ENCODE results near the gene ADAT3. TPM values are rescaled to one million over a fixed set of nuclear protein-coding genes. Genes with fewer than 3 reads are reported as not detected.
A peak's percentile ranks its signal among the peaks of the same experiment; 100 is the strongest.

ADAT3 gene
- 4.9 TPM for polyA plus RNA-seq (2013, experiment 1 of 2)
- 4.9 TPM for polyA plus RNA-seq (2013, experiment 2 of 2)

- WGBS: 1% methylated on average over 46 of the region's 92 CpGs
These were observed at the start of gene ADAT3, which contains the start of gene SCAMP4 for GRCh38 chr19:1905110-1905862. Gene ADAT3 (plus strand): TSS chr19:1905399. CDS start chr19:1912048, 6,649 bp downstream. Gene SCAMP4 (plus strand): TSS chr19:1905399. CDS start chr19:1915020, 9,621 bp downstream.

GRCh38 chr19:1855828-1856255, 49.4 kb upstream of the ADAT3 start:
- H4K8ac ChIP-seq (ENCODE audit: low read length): peak overlapping the region; percentile 99
- peaks cover 76% of the 10 kb centered on the region for H3K4me1 ChIP-seq (ENCODE audit: control insufficient read depth, insufficient read depth, low read depth, low read length)
- H3K79me1 ChIP-seq (replicated peaks; ENCODE audit: low read length, poor library complexity, severe bottlenecking): peaks cover 19% of the 10 kb centered on the region
- H3K4ac ChIP-seq (ENCODE audit: low read depth in 1 of 2, low read length in 2 of 2): peak overlapping the region; percentile 83 to 98
- peaks cover 2 to 33% of the 10 kb centered on the region in 2 experiments for H3K36me3 ChIP-seq (ENCODE audit: control insufficient read depth in 1 of 2, insufficient read depth in 2 of 2, low read depth in 1 of 2, low read length in 2 of 2)
- peak overlapping the region; percentile 96 to 98 for H3K18ac ChIP-seq (ENCODE audit: low read depth in 1 of 2, low read length in 2 of 2)
- 57% methylated on average over 13 of the region's 13 CpGs for WGBS
- no peaks in the 10 kb centered on the region for H3K27me3 ChIP-seq (ENCODE audit: control insufficient read depth in 1 of 2, insufficient read depth in 1 of 2, low read length in 2 of 2)
- H2BK15ac ChIP-seq (ENCODE audit: low read depth, poor library complexity, severe bottlenecking): peak overlapping the region; percentile 90
- peak overlapping the region; percentile 88 to 92 for H2BK12ac ChIP-seq (ENCODE audit: low read length in 2 of 2)
- peak overlapping the region; percentile 78 for H3K9ac ChIP-seq (ENCODE audit: low read length)
- DNase-seq: no peak
- peak overlapping the region; percentile 99 for H4K91ac ChIP-seq (ENCODE audit: low read length)
- peak overlapping the region in 1 of 2 experiments; percentile 5 for H3K14ac ChIP-seq (ENCODE audit: low read length in 2 of 2)
- H3K27ac ChIP-seq (ENCODE audit: low read length, poor library complexity, severe bottlenecking): peak overlapping the region; percentile 72
- H2BK5ac ChIP-seq (ENCODE audit: low read depth, low read length, poor library complexity, severe bottlenecking): no peak overlapping the region
- no peak overlapping the region for H2AFZ ChIP-seq (ENCODE audit: low read depth, low read length)
- H3K4me3 ChIP-seq (ENCODE audit: insufficient read depth in 1 of 2, low read depth in 1 of 2, low read length in 2 of 2): peak overlapping the region in 1 of 2 experiments; percentile 69
- H3K4me2 ChIP-seq (ENCODE audit: low read length, poor library complexity, severe bottlenecking): peak overlapping the region; percentile 39
- H2BK120ac ChIP-seq (ENCODE audit: low read depth, low read length): peak overlapping the region; percentile 98
- peak overlapping the region in 1 of 2 experiments; percentile 25 for H3K23ac ChIP-seq (ENCODE audit: low read length in 2 of 2)
- H2AK5ac ChIP-seq (ENCODE audit: low read length, severe bottlenecking): peak overlapping the region; percentile 33
- H3K9me3 ChIP-seq (ENCODE audit: control insufficient read depth, low read length): no peaks in the 10 kb centered on the region

More at GRCh38 chr19:1905110-1905862, at the start of gene ADAT3, which contains the start of gene SCAMP4:
- H3K4me1 ChIP-seq (ENCODE audit: control insufficient read depth, insufficient read depth, low read depth, low read length): peaks cover 34% of the 10 kb centered on the region
- no peaks in the 10 kb centered on the region for H3K27me3 ChIP-seq (ENCODE audit: control insufficient read depth in 1 of 2, insufficient read depth in 1 of 2, low read length in 2 of 2)
- H2BK120ac ChIP-seq (ENCODE audit: low read depth, low read length): peak within 1 kb of the TSS; percentile 99
- DNase-seq: peak; percentile 99
- peak within 1 kb of the TSS; percentile 90 for H3K9ac ChIP-seq (ENCODE audit: low read length)
- H3K18ac ChIP-seq (ENCODE audit: low read depth in 1 of 2, low read length in 2 of 2): peak within 1 kb of the TSS; percentile 89 to 97
- H3K79me1 ChIP-seq (replicated peaks; ENCODE audit: low read length, poor library complexity, severe bottlenecking): no peaks in the 10 kb centered on the region
- H3K23ac ChIP-seq (ENCODE audit: low read length in 2 of 2): no peak within 1 kb of the TSS
- no peaks in the 10 kb centered on the region for H3K9me3 ChIP-seq (ENCODE audit: control insufficient read depth, low read length)
- peak within 1 kb of the TSS; percentile 60 for H3K27ac ChIP-seq (ENCODE audit: low read length, poor library complexity, severe bottlenecking)
- peak within 1 kb of the TSS; percentile 85 for H2BK15ac ChIP-seq (ENCODE audit: low read depth, poor library complexity, severe bottlenecking)
- H2BK12ac ChIP-seq (ENCODE audit: low read length in 2 of 2): peak within 1 kb of the TSS; percentile 43 to 69
- H4K8ac ChIP-seq (ENCODE audit: low read length): peak within 1 kb of the TSS; percentile 95
- peak within 1 kb of the TSS; percentile 1 for H2AFZ ChIP-seq (ENCODE audit: low read depth, low read length)
- H3K4me3 ChIP-seq (ENCODE audit: insufficient read depth in 1 of 2, low read depth in 1 of 2, low read length in 2 of 2): peak within 1 kb of the TSS; percentile 79 to 80
- H2BK5ac ChIP-seq (ENCODE audit: low read depth, low read length, poor library complexity, severe bottlenecking): no peak within 1 kb of the TSS
- peaks cover 0 to 27% of the 10 kb centered on the region in 2 experiments for H3K36me3 ChIP-seq (ENCODE audit: control insufficient read depth in 1 of 2, insufficient read depth in 2 of 2, low read depth in 1 of 2, low read length in 2 of 2)
- H4K91ac ChIP-seq (ENCODE audit: low read length): peak within 1 kb of the TSS; percentile 87
- H3K4me2 ChIP-seq (ENCODE audit: low read length, poor library complexity, severe bottlenecking): peak within 1 kb of the TSS; percentile 61
- H3K4ac ChIP-seq (ENCODE audit: low read depth in 1 of 2, low read length in 2 of 2): peak within 1 kb of the TSS; percentile 83 to 91
- H2AK5ac ChIP-seq (ENCODE audit: low read length, severe bottlenecking): peak within 1 kb of the TSS; percentile 66
- H3K14ac ChIP-seq (ENCODE audit: low read length in 2 of 2): peak within 1 kb of the TSS in 1 of 2 experiments; percentile 30

- H3K4ac ChIP-seq (ENCODE audit: low read depth in 1 of 2, low read length in 2 of 2): peak overlapping the region; percentile 72 to 98
- H3K9ac ChIP-seq (ENCODE audit: low read length): peak overlapping the region; percentile 78
- H3K4me1 ChIP-seq (ENCODE audit: control insufficient read depth, insufficient read depth, low read depth, low read length): peaks cover 81% of the 10 kb centered on the region
- no peak overlapping the region for H2AFZ ChIP-seq (ENCODE audit: low read depth, low read length)
- peaks cover 0 to 28% of the 10 kb centered on the region in 2 experiments for H3K36me3 ChIP-seq (ENCODE audit: control insufficient read depth in 1 of 2, insufficient read depth in 2 of 2, low read depth in 1 of 2, low read length in 2 of 2)
- H3K27ac ChIP-seq (ENCODE audit: low read length, poor library complexity, severe bottlenecking): no peak overlapping the region
- no peaks in the 10 kb centered on the region for H3K27me3 ChIP-seq (ENCODE audit: control insufficient read depth in 1 of 2, insufficient read depth in 1 of 2, low read length in 2 of 2)
- peak overlapping the region; percentile 67 to 98 for H3K18ac ChIP-seq (ENCODE audit: low read depth in 1 of 2, low read length in 2 of 2)
- no peaks in the 10 kb centered on the region for H3K9me3 ChIP-seq (ENCODE audit: control insufficient read depth, low read length)
- peak overlapping the region; percentile 99 for H4K91ac ChIP-seq (ENCODE audit: low read length)
- peak overlapping the region; percentile 37 for H2AK5ac ChIP-seq (ENCODE audit: low read length, severe bottlenecking)
- peak overlapping the region in 1 of 2 experiments; percentile 81 for H3K23ac ChIP-seq (ENCODE audit: low read length in 2 of 2)
- H2BK12ac ChIP-seq (ENCODE audit: low read length in 2 of 2): peak overlapping the region; percentile 88 to 92
- peak overlapping the region; percentile 98 for H2BK120ac ChIP-seq (ENCODE audit: low read depth, low read length)
- H3K4me2 ChIP-seq (ENCODE audit: low read length, poor library complexity, severe bottlenecking): peak overlapping the region; percentile 40
- peak overlapping the region; percentile 99 for H4K8ac ChIP-seq (ENCODE audit: low read length)
- WGBS: 75% methylated on average over 6 of the region's 6 CpGs
- DNase-seq: no peak
- H3K79me1 ChIP-seq (replicated peaks; ENCODE audit: low read length, poor library complexity, severe bottlenecking): peaks cover 16% of the 10 kb centered on the region
- peak overlapping the region; percentile 90 for H2BK15ac ChIP-seq (ENCODE audit: low read depth, poor library complexity, severe bottlenecking)
- peak overlapping the region in 1 of 2 experiments; percentile 73 for H3K14ac ChIP-seq (ENCODE audit: low read length in 2 of 2)
- no peak overlapping the region for H2BK5ac ChIP-seq (ENCODE audit: low read depth, low read length, poor library complexity, severe bottlenecking)
- peak overlapping the region in 1 of 2 experiments; percentile 69 for H3K4me3 ChIP-seq (ENCODE audit: insufficient read depth in 1 of 2, low read depth in 1 of 2, low read length in 2 of 2)
These were observed 48.9 kb upstream of the ADAT3 start for GRCh38 chr19:1856345-1856697.

Data from mesenchymal stem cell (in vitro differentiated cells and primary cell).